Osteoblast (primary cell): ENCODE measurements around the gene CCNO. TPM values are rescaled to one million over a fixed set of nuclear protein-coding genes. Genes with fewer than 3 reads are reported as not detected.

Experiments
- DNase-seq: peaks from one replicate; pipeline ENCODE4 v3.0.0; 2011; ENCODE audit warnings: low spot score, mixed read lengths; ENCODE audit not compliant: insufficient read length; ENCODE audit errors: missing footprints
- H2AFZ ChIP-seq: 2 replicates; pipeline ENCODE4 v1.6.0; 2011; ENCODE audit warnings: mild to moderate bottlenecking, low read length
- H3K27ac ChIP-seq: 2 replicates; pipeline ENCODE4 v1.5.1; 2011; ENCODE audit warnings: mild to moderate bottlenecking, low read depth, low read length, moderate library complexity
- H3K27me3 ChIP-seq: 2 replicates; pipeline ENCODE4 v1.6.0; 2012; ENCODE audit warnings: mild to moderate bottlenecking, control low read depth, inconsistent platforms, low read length, moderate library complexity; ENCODE audit not compliant: insufficient read depth
- H3K36me3 ChIP-seq: 2 replicates; pipeline ENCODE4 v1.5.1; 2011; ENCODE audit warnings: mild to moderate bottlenecking, low read length, control low read depth, moderate library complexity; ENCODE audit not compliant: insufficient read depth
- H3K4me1 ChIP-seq: 2 replicates; pipeline ENCODE4 v1.5.1; 2011; ENCODE audit warnings: mild to moderate bottlenecking, low read length, control low read depth, moderate library complexity; ENCODE audit not compliant: insufficient read depth
- H3K4me2 ChIP-seq: 2 replicates; pipeline ENCODE4 v1.6.0; 2011; ENCODE audit warnings: mild to moderate bottlenecking, low read length; ENCODE audit not compliant: insufficient read depth
- H3K4me3 ChIP-seq: fragments of 200-600 bp; sonication (generic); 3 replicates; pipeline ENCODE4 v1.5.1; 2012; ENCODE audit warnings: mild to moderate bottlenecking, low read length, inconsistent platforms; ENCODE audit not compliant: insufficient read depth
- H3K79me2 ChIP-seq: 2 replicates; pipeline ENCODE4 v1.6.0; 2012; ENCODE audit warnings: mild to moderate bottlenecking, low read length, control low read depth, inconsistent platforms; ENCODE audit not compliant: insufficient read depth
- H3K9me3 ChIP-seq: 2 replicates; pipeline ENCODE4 v1.5.1; 2011; ENCODE audit warnings: low read depth, low read length, control low read depth
- H4K20me1 ChIP-seq: 2 replicates; pipeline ENCODE4 v1.6.0; 2012; ENCODE audit warnings: mild to moderate bottlenecking, low read length, control low read depth; ENCODE audit not compliant: insufficient read depth
- total RNA-seq: library from RNA; depleted of rRNA; stranded (reverse); fragments of >200 nt; gene quantifications from 2 replicates; pipeline ENCODE4 v1.2.3, GENCODE V29; 2012
- TF ChIP-seq, protein P1 (sequence below): IDR thresholded peaks from 2 replicates; pipeline ENCODE4 v1.5.1; 2011; ENCODE audit warnings: mild to moderate bottlenecking, low read depth, low read length, moderate library complexity; ENCODE audit errors: extremely low read depth

CCNO gene
- total RNA-seq, 1 donor, result 1.4 TPM

DNA sequence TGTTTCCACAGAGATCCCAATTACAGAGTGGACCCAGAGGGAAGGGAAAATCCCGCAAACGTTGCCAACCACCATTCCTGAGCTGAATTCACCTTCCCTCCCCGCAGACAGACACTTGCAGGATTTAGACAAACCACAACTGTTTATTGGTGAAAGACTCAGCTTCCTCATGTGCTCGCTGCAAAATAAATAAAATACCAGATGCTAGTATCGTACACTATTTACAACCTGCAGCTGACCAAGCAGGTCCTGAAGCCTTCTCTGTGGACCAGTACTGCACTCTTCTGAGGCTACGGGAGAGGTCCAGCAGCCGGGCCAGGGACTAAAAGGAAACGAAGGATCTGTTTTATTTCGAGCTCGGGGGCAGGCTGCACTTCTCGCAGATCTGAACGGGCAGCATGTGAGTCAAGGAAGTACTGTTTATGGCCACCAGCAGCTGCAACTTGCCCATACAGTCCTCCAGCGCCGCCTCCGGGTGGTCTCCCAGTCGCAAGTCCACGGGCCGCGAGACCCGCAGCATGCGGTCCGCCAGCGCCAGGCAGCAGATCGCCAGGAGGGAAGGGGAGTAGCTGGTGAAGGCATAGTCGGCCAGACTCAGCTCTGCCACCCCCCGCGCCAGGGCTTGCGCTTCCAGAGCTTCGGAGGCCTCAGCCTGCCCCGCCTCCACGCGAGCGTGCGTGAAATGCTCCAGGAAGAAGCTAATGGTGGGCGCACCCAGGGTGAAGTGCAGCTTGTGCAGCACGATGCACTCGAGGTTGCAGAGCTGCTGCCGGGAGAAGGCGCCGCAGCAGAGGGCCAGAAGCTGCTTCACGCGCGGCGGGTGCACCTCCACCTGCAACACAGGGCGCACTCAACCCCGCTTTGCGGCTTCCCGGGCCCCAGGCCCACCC is 2.1 kb downstream of the CCNO start:
- H3K27ac ChIP-seq, result no peak overlapping the region
- H3K27me3 ChIP-seq, result peaks cover 58% of the 10 kb centered on the region
- DNase-seq, result peak; percentile 85
- H2AFZ ChIP-seq, result peak overlapping the region; percentile 22
- TF ChIP-seq, protein P1, sequence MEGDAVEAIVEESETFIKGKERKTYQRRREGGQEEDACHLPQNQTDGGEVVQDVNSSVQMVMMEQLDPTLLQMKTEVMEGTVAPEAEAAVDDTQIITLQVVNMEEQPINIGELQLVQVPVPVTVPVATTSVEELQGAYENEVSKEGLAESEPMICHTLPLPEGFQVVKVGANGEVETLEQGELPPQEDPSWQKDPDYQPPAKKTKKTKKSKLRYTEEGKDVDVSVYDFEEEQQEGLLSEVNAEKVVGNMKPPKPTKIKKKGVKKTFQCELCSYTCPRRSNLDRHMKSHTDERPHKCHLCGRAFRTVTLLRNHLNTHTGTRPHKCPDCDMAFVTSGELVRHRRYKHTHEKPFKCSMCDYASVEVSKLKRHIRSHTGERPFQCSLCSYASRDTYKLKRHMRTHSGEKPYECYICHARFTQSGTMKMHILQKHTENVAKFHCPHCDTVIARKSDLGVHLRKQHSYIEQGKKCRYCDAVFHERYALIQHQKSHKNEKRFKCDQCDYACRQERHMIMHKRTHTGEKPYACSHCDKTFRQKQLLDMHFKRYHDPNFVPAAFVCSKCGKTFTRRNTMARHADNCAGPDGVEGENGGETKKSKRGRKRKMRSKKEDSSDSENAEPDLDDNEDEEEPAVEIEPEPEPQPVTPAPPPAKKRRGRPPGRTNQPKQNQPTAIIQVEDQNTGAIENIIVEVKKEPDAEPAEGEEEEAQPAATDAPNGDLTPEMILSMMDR, result no peak
- H4K20me1 ChIP-seq, result no peaks in the 10 kb centered on the region
- H3K9me3 ChIP-seq, result no peaks in the 10 kb centered on the region
- no peaks in the 10 kb centered on the region for H3K79me2 ChIP-seq
- H3K4me3 ChIP-seq, result peak overlapping the region; percentile 78
- H3K4me1 ChIP-seq, result peaks cover 21% of the 10 kb centered on the region
- peak overlapping the region; percentile 91 for H3K4me2 ChIP-seq
- H3K36me3 ChIP-seq, result no peaks in the 10 kb centered on the region

DNA sequence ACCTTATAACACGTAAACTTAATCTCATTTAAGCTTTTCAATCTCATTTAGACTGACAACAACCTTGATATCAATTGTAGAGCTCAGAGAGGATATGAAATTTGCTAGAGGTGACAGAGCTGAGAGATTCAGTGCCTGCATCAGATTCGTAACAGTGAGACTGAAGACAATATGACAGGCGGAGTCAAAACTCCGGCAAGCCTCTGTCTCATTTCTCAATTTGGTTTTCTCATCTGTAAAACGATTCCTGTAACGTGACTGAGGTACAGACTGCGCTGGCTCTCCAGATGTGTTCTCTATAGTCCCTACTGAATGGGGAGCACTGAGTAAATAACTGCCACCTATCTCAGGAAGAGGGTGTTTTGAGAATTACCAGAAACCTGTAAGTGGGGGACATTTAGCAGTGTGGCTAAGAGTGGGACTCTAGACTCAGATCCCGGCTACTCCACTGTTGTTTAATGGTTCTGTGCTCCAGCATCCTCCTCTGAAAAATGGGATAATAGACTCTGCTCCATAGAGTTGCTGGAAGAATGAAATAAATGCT is 3.2 kb downstream of the CCNO start:
- TF ChIP-seq, protein P1, result no peak
- H2AFZ ChIP-seq, result no peak overlapping the region
- no peaks in the 10 kb centered on the region for H3K36me3 ChIP-seq
- H3K27ac ChIP-seq, result no peak overlapping the region
- H3K9me3 ChIP-seq, result no peaks in the 10 kb centered on the region
- no peaks in the 10 kb centered on the region for H3K79me2 ChIP-seq
- no peak overlapping the region for H3K4me2 ChIP-seq
- DNase-seq, result peak; percentile 70
- H3K4me1 ChIP-seq, result peaks cover 21% of the 10 kb centered on the region
- no peaks in the 10 kb centered on the region for H4K20me1 ChIP-seq
- H3K4me3 ChIP-seq, result no peak overlapping the region
- H3K27me3 ChIP-seq, result peaks cover 62% of the 10 kb centered on the region

DNA sequence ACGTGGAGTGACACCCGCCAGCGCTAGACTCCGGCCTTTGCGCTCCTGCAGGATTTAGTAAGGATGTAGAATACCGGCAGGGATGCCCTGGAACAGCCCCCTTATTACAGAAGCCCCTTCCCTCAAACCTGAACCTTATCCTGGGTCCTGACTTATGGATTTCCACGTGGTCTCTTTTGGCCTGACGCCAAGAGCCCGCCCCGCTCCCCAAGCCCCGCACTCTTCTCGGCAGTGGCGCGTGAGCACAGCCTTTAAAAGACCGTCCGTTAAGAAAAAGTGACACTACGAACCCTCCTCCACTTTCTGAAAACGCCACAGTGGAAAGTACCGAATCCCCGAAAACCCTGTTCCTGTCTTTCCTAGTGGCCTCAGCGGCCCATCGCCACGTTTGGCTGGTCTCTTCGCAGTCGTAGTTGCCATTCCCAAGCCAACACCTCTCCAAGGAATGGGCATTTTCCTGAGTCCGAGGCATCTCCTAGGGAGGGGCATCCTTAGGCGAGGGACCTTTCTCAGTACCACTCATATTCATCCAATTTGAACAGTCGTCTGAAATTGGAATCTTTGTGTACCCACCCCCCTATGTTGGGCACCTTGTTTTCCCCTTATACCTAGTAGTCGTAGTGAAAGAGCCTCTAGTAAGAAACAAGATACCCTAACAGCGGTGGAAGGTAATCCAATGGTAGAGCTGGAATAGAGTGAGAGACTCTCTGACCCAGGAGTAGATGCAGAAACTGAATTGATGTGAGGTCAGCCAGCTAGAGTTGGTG is 5.6 kb downstream of the CCNO start:
- H3K79me2 ChIP-seq, result no peaks in the 10 kb centered on the region
- H3K27me3 ChIP-seq, result peaks cover 79% of the 10 kb centered on the region
- no peaks in the 10 kb centered on the region for H4K20me1 ChIP-seq

More for the DNA sequence above, 5.6 kb downstream of the CCNO start:
- TF ChIP-seq, protein P1, result no peak
- H3K36me3 ChIP-seq, result no peaks in the 10 kb centered on the region
- H3K4me2 ChIP-seq, result peak overlapping the region; percentile 90
- DNase-seq, result peak; percentile 90
- peak overlapping the region; percentile 69 for H3K4me3 ChIP-seq
- H3K27ac ChIP-seq, result no peak overlapping the region
- H3K4me1 ChIP-seq, result peaks cover 12% of the 10 kb centered on the region
- H2AFZ ChIP-seq, result peak overlapping the region; percentile 74
- no peaks in the 10 kb centered on the region for H3K9me3 ChIP-seq
